Panc1 (cell line): ENCODE data around the gene CMKLR1.

Source experiments
- POLR2AphosphoS5 ChIP-seq: IDR thresholded peaks from 2 replicates; pipeline ENCODE4 v1.6.1; 2012; ENCODE audit warnings: mild to moderate bottlenecking, low read depth, low read length, moderate library complexity
- SIN3A ChIP-seq: IDR thresholded peaks from 2 replicates; pipeline ENCODE4 v1.6.1; 2012; ENCODE audit warnings: low read depth, mild to moderate bottlenecking, low read length, moderate library complexity, borderline replicate concordance; ENCODE audit not compliant: insufficient read depth
- TCF7L2 ChIP-seq: IDR thresholded peaks from 2 replicates; pipeline ENCODE4 v1.6.1; 2011; ENCODE audit warnings: mild to moderate bottlenecking, low read depth, low read length, inconsistent platforms
- TF ChIP-seq, protein P1 (sequence below): fragments of 450-650 bp; IDR thresholded peaks from 2 replicates; pipeline ENCODE4 v1.5.1; 2017; ENCODE audit warnings: mild to moderate bottlenecking
- TF ChIP-seq, protein P2 (sequence below), 2 experiments: IDR thresholded peaks; 2 replicates each; pipeline ENCODE4 v1.6.1; 2011 to 2012; ENCODE audit warnings: low read depth in 2 of 2, control low read depth in 1 of 2, low read length in 1 of 2, mild to moderate bottlenecking in 1 of 2, moderate library complexity in 1 of 2; ENCODE audit not compliant: insufficient read depth in 1 of 2

DNA sequence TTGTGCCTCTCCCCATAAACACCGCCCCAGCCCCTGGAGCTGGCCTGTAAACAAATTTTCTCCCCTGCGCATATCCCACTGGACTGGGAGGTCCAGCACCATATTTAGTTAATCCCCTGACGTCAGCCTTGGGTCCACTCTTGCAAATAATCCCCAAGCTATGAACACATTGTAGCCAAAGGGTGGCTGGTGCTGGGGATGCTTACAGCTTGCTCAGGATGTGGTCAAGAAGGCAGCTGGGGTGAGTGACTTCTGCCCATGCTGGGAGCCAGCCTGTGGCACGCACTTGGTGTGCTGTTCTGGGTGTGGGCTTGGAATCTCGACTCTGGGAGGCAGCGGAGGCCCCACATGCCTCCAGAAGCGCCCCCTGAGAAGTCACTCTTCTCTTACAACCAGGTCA lies 32.1 kb downstream of the CMKLR1 start:
- TF ChIP-seq, protein P1, sequence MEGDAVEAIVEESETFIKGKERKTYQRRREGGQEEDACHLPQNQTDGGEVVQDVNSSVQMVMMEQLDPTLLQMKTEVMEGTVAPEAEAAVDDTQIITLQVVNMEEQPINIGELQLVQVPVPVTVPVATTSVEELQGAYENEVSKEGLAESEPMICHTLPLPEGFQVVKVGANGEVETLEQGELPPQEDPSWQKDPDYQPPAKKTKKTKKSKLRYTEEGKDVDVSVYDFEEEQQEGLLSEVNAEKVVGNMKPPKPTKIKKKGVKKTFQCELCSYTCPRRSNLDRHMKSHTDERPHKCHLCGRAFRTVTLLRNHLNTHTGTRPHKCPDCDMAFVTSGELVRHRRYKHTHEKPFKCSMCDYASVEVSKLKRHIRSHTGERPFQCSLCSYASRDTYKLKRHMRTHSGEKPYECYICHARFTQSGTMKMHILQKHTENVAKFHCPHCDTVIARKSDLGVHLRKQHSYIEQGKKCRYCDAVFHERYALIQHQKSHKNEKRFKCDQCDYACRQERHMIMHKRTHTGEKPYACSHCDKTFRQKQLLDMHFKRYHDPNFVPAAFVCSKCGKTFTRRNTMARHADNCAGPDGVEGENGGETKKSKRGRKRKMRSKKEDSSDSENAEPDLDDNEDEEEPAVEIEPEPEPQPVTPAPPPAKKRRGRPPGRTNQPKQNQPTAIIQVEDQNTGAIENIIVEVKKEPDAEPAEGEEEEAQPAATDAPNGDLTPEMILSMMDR = no peak
- TF ChIP-seq TCF7L2 = no peak
- TF ChIP-seq, protein P2, sequence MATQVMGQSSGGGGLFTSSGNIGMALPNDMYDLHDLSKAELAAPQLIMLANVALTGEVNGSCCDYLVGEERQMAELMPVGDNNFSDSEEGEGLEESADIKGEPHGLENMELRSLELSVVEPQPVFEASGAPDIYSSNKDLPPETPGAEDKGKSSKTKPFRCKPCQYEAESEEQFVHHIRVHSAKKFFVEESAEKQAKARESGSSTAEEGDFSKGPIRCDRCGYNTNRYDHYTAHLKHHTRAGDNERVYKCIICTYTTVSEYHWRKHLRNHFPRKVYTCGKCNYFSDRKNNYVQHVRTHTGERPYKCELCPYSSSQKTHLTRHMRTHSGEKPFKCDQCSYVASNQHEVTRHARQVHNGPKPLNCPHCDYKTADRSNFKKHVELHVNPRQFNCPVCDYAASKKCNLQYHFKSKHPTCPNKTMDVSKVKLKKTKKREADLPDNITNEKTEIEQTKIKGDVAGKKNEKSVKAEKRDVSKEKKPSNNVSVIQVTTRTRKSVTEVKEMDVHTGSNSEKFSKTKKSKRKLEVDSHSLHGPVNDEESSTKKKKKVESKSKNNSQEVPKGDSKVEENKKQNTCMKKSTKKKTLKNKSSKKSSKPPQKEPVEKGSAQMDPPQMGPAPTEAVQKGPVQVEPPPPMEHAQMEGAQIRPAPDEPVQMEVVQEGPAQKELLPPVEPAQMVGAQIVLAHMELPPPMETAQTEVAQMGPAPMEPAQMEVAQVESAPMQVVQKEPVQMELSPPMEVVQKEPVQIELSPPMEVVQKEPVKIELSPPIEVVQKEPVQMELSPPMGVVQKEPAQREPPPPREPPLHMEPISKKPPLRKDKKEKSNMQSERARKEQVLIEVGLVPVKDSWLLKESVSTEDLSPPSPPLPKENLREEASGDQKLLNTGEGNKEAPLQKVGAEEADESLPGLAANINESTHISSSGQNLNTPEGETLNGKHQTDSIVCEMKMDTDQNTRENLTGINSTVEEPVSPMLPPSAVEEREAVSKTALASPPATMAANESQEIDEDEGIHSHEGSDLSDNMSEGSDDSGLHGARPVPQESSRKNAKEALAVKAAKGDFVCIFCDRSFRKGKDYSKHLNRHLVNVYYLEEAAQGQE (IDR thresholded peaks at IDR 0.05; ENCODE audit: insufficient read depth in 1 of 2, low read depth in 2 of 2, low read length in 1 of 2) = no peak
- no peak for TF ChIP-seq SIN3A
- no peak for TF ChIP-seq POLR2AphosphoS5
